ENCODE data around the gene PKP3.
"Not testable (repeated sequence)": the region's sequence is repeated elsewhere in the genome, so short reads cannot be mapped to it uniquely, and the experiment has no call there.

PKP3 gene

DNA sequence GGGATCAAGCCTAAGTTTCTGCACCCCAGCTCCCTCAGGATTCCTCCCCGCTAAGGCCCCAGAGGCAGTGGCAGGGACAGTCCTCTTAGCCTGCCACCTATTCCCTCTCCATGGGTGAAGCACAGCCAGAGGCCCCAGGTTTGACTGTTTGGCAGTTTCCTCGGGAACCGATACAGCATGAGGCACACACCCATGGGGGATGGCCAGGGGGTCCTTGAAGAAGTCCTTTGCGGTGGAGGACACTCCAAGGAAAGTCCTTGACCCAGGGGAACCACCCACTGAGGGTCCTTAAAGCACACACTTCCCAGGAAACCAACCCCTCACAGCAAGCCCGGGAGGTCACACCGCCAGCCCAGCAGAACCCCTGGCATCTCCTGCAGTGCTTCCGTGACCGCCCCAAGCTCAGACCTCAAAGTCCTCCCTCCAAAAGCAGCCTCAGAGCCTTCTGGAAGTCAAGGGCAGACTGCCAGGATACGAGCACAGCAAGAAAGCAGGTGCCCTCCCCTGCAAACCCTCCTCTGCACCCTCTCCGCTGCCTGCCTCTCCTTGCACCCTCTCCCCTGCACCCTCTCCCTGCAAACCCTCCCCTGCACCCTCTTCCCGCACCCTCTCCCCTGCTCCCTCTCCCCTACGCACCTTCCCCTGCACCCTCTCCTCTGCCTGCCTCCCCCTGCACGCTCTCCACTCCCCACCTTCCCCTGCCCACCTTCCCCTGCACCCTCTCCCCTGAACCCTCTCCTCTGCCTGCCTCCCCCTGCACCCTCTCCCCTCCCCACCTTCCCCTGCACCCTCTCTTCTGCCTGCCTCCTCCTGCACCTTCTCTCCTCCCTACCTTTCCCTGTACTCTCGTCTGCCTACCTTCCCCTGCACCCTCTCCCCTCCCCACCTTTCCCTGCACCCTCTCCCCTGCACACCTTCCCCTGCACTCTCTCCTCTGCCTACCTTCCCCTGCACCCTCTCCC is 19.4 kb downstream of the PKP3 start:
- no peak for DNase-seq

DNA sequence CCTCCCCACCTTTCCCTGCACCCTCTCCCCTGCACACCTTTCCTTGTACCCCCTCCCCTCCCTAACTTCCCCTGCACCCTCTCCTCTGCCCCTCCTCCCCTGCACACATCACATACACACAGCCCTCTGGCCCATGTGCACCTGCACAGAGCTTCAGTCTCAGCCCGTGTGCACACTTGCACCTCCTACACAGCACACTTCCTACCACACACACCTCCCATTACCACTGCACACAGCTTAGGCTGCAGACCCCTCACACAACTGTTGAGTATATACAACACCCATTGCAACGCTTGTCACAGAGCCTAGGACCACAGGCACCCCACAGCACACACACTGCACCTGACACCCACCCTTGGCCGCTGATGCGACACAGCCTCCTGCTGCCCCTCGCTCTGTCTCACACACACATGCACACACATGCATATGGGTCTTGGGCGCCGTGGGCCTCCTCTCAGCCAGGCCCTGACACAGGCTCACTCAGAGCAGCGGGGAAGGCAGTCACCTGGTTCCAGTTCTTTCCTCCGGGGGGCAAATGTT is 20.4 kb downstream of the PKP3 start:
- DNase-seq = no peak

DNA sequence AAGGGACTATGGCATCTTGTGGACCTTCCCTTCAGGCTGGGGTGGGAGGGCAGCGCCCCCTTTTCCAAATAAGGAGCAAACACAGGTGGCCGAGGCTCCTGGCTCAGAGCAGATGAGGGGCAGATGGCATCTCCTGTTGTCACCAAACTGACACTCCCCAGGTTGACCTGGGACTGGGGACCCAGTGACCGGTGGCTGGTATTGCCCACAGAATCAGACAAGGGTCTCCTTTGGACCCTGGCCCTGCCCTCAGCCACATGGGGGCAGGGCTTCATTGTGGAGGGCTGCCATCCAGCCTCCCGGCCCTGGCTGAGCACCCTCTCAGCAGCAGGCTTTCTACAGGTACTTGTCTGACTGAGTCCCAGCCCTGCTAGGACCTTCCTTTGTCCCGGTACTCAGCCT is 21.6 kb downstream of the PKP3 start:
- DNase-seq = no peak

DNA sequence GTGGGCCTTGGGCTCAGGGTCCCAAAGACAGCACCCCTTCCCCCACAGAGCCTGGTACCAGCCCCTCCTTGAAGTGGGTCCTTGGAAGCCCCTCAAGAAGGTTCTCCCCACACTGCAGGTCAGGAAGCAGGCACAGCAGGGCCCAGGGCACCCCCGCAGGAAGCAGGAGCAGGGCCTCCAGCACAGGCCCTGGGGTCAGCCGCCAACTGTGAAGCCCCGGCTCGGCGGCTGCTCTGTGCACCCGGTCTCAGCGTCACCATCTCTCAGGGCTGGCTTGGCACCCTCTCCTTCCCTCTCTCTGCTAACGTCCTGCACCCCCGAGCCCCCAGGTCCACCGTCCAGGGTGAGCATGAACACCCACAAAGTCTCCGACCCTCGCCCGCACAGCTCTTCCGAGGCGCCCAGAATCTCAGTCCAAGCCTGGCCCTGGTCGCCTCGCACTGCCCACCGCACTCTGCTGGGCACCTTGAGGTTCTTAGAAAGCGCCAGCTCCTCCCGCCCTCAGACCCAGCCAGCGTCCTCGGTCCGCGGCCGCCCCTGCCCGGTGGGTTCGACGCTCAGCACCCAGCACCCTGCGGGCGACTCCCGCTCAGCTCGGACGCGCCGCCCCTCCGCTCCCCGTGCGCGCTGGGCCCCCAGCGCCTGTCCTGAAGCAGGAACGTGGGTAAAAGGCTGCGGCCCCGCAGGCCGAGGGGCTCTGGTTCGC is 22.2 kb downstream of the PKP3 start:
- DNase-seq = no peak

DNA sequence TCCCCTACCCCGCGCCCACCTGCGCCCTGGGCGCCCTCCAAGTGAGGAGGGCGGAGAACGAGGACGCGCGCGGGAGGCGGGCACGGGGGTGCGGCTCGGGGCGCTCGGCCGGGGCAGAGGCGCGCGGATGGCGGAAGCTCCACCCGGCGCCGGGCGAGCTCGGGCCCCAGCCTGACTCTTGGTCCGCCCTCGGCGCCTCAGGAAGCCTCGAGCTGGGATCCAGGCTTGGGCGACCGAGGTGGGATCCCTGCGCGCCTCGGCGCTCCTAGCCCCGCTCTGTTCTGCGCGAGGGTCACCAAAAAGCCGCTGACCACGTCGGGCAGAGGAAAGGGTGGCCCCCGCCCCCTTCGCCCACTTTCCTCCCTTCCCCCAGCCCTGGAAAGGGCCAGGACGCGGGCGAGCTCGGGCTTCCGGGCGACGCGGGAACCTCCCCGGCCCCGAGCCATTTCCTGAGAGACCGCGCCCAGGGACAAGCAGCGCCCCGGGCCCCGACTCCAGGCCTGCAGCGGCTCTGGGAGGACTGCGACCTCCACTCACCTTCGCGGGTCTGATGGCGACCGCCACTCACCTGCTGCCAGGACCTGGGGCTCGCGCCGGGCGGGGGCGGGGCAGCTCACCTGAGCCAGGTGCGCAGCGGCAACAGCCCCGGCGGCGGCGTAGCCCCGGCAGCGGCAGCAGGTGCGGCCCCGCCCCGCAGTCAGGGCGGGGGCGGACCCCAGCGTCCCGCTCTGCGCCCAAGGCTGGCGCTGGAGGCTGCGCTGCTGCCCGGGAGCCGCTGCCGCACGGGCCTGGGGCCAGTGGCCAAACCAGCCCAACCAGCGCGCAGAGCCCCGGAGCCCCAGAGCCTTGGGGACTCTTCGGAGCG is 23.0 kb downstream of the PKP3 start:
- DNase-seq = no peak

DNA sequence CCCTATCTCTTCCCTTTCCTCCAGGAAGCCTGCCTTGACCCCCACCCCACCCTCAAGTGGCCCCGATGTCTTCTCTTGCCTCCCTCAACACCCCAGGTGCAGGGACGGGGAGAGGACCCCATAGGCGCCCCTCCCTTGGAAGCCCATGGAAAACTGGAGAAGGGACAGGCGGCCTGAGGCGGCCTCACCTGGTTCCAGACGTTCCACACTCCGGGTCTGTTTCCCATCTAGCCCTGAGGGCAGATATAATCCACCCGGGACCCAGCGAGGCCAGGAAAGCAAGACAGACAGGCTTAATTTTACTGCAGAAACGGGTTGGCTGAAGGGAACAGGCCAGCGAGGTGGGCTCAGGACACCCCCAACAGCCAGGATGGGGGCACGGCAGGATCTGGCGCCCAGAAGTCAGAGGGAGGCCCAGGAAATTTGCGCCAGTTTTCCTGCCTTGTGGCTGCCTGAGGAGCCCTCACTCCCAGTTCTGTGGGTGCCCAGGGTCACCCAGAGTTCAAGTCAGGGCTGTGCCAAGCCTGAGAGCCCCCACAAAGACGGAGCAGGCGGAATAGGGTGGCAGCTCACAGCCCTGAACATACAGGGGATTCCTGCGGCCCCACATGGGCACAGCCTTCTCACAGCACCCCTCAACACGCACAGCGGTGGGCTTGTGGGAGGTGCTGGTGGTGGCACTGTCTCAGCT is 23.8 kb downstream of the PKP3 start:
- DNase-seq = no peak

DNA sequence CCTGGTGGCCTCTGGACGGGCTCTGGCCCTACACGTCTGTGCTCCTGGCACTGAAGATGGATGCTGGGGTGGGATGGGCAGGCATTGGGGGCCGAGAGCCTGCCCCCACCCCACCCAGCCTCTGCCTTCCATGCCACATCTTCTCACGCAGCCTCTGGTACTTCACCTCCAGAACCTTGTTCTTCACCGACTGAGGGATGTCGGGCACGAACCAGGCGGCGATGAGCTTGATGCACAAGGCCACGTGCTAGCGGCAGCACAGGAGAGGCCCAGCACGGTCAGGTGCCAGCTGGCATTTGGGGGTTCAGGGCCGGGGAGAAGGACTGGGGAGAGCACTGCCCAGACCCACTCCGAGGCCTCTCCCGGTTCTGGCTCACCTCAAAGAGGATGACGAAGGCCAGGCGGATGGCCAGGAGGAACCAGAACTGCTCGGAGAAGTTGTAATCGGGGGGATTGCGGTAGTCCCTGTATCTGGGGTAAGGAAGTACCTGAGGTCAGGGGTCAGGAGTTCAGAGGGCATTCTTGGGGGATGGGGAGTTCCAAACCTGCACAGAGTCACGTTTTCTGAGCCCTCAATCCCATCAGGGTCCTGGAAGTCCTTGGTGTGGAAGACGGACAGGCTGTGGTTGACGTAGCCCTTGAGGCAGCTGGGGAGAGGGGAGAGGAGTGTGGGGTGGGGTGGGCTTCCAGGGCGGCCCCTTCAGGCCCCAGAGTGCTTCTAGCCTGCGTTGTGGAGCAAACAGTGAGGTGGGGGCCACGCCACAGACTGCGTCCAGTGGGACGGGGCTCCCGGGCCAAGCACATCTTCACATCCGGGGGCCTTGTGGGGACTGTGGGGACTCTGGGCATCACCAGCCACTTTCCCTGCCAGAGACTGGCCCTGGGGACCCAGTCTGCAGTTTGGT is 24.6 kb downstream of the PKP3 start:
- DNase-seq = no peak

DNA sequence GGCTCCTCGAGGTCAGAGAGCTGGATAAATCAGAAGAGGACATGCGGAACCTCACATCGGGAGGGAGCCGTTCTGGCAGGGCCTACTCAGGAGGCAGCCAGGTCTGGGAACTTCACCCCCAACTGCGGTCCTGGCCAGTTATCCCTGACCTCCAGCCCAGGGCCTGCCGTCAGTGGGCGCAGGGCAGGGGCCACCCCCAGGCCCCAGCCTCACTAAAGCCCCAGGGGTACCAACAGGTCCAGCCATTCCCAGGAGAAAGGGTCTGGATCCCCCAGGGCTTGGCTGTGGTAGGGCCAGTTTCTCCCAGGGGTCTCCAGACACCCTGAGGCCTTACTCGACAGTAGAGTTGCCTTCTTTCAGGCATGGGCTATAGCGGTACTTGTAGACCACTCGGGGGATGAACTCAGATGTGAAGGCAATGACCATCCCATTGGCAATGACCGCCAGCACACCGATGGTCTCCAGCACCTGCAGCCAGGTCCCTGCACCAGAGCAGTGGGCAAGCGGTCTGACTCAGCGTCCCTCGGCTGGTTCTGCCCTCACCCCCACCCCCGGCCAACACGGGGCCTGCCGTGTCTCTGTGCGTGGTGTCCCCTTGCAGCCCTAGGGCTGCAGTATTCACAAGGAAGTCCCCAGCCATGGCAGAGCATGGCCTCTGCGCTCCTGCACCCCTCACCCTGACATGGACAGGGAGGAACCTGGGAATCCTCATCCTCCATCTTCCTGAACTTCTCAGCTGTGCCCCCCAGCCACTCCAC is 25.4 kb downstream of the PKP3 start:
- no peak for DNase-seq

DNA sequence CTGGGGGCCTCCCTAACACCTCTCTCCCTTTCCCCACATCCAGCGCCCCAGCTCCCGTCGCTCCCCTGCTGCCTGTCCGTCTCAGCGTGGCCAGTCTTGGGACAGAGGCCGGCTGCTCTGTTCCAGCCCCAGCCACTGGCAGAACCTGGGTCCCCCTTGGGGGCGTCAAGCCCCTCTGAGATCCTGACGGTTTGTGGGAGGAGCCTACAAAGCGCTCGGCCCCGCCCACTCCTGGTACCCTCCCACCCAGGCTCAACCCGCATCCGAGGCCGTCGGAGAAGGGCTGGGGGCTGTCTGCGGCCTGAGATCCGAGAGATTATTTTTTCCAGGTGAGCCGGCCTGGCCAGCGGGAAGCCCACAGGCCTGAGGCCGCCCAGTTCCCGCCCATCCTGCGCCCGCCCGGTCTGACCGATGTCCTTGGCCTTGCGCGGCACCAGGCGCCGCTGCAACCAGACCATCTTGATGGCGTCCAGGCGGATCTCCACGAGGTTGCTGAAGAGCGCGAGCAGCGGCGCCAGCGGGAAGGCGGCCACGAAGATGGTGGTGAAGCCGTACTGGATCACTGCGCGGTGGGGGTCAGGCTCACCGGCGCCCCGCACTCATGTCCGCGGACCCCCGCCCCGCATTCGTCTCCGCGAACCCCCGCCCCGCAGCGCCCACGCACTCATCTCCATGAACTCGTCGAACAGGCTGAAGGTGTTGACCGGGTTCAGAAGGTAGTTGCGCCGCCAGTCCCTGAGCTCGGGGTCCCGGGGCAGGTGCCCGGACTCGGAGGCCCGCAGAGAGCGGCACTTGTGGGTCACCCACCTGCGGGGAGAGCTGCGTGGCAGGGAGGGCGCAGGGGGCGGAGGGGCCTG is 26.3 kb downstream of the PKP3 start:
- no peak for DNase-seq

DNA sequence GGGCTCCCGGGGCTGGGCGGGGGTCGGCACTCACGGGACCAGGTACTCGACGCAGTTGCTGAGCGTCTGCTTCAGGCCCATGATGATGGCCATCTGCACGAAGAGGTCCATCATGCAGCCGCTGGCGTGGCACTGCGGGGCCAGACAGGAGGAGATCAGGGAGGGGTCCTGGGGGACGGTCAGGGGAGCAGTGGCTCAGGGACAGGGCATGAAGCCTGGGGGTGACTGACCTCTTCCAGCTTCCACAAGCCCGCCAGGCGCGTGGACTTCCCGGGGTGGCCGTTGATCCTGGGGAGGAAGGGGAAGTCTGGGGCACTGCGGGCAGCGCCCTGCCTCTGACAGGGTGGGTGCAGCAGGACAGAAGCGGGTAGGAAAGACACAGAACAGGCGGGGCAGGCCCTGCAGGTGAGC is 26.9 kb downstream of the PKP3 start:
- no peak for DNase-seq

DNA sequence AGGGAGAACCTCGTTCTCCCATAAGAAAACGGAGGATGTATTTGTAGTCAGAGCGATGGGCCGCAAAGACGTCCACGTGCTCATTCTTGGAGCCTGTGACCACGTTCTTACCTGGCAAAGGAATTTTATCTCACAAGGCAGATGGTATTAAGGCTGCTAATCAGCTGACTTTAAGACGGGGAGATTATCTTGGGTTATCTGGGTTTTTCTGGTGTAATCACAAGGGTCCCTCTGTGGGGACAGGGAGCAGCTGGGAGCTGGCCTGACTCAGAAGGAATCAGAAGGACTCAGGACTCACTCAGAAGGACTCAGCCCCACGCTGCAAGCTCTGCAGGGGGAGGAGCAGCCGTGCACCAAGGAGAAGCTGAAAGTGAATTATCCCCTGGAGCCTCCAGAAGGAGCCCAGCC is 28.2 kb downstream of the PKP3 start:
- no peak for DNase-seq

DNA sequence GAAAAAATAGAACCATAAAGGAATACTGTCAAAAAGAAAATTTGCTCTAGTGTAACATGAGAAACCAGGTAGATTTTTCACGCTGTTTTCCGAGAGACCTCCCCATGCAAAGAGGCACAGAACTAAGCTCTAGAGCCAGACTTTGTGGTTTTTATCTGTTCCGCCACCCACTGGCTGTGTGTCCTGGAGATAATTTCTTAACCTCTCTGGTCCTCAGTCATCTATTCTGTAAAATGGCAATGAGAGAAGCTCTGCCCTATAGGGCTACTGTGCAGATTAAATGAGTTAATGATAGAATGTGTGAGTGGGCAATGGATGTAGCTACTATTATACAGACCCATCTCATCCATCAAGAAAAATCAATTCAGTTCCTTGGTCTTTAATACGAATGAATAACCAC is 30.2 kb downstream of the PKP3 start:
- no peak for DNase-seq

DNA sequence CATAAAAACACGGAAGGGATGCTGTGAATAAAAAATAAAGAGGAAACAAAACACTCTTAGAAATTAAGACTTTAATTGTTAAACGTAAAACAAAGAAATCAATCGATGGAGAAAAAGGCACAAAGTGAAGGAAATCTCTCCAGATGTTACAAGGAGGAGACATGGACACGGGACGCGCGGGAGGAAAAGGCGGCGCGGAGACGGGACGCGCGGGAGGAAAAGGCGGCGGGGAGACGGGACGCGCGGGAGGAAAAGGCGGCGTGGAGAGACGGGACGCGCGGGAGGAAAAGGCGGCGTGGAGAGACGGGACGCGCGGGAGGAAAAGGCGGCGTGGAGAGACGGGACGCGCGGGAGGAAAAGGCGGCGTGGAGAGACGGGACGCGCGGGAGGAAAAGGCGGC is 30.8 kb downstream of the PKP3 start:
- not testable (repeated sequence) for DNase-seq

DNA sequence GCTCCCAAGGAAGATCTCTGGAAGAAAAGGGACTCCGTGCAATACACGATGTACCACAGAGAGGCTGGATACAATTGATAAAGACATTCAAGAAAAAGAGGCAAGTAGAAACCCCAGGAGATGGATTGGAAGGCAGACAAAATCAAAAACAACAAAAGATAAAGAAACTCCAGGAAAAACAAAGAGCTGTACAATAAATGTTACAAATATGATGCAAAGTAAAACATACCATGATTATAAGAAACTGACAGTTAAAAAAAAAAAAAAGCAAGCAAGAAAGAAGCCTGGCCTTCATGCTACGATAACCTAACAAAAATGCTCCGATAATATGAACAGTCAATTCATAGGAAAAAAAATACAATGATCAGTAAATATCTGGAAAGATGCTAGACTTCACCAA is 31.3 kb downstream of the PKP3 start:
- no peak for DNase-seq

DNA sequence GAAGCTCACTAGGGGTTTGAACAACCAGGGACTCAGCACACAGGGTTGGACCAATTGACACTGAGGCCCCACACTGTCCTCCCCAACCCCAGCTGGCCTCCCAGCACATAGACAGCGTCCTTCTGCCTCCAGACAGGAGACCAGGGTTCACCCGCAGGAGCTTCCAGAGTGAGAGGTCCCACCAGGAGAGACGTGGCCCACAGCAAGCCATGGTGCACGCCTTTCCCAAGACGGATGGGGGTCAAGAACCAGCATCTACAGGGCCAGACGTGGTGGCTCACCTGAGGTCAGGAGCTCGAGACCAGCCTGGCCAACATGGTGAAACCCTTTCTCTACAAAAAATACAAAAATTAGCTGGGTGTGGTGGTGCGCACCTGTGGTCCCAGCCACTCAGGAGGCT is 32.8 kb downstream of the PKP3 start:
- no peak for DNase-seq

DNA sequence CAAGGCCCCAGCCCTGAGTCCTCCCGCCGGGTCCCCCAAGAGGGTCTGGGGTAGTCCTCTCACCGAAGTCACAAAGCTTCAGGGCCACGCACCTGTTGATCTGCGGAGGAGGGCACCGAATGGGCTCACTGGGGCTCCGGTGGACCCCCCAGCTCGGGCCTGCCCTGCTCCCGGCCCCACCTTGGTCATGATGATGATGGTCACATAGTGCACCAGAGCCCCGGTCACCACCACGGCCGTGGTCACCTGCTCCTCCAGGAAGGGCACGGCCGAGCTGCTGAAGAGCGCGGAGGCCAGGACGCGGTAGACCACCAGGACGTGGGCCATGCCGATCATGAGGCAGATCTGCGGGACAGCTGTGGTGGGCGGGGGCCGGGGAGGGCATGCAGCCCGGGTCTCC is 34.3 kb downstream of the PKP3 start:
- DNase-seq = no peak

DNA sequence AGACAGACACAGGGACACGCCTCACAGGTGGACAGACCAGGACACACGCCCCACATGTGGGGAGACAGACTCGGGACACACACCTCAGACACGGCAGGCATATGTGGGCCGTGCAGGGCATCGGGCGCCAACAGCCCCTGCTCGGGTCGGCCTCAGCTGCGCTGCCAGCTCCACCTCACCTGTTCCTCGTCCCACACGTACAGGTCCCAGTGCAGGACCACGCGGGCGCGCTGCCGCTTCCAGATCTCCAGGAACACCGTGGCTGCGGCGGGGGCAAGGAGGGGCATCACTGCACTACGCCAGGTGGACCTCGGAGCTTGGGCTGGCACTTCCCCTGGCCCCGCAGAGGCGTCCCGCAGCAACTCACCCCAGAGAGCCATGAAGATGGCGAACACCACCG is 35.4 kb downstream of the PKP3 start:
- no peak for DNase-seq

DNA sequence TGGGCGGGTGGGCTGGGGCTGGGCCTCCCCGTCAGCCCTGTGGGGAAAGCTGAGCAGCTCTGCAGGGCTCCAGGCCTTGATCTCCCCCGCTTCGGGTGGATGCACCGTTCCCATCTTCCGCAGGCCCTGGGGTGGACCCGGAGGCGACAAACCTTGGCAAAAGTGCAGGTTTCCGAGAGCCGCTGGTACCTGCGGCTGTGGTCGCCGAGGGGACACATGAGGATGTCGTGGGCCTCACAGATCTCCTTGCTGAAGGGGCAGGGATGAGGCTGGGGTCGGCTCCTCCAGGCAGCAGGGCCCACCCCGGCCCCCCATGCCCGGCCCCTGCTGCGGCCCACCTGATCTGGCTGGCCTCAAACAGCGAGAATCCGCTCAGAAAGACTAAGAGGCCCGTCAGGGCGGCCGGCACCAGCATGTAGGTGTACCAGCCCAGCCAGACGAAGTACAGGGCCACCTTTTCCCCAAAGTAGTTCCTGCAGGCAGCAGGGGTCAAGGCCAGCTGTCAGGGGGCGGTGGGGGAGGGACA is 36.0 kb downstream of the PKP3 start:
- no peak for DNase-seq

DNA sequence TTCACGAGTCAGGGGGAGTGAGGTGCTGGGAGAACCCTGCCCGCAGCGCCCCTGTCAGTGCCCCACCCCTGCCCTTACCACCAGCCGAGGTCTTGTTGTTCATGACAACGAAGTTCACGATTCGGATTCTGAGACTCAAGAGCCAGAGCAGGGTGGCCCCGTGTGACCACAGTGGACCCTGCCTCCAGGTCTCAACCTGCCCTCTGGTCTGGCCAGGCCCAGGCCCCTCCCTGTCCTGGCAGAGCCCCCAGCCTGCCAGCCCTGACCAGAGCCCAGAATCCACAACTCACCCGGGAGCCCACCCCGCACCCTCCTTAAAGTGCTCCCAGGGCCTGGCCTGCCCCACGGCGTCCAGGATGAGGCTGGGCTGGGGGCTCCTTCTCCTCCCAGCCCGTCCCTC is 37.9 kb downstream of the PKP3 start:
- DNase-seq = no peak
